GM06990 (cell line): ENCODE data around the gene ANKRD33B.

ENCODE experiments used
- DNase-seq: peaks from one replicate; pipeline ENCODE4 v3.0.0-alpha.2; 2011; ENCODE audit not compliant: insufficient read length; ENCODE audit errors: extremely low read depth
- H3K27me3 ChIP-seq: replicated peaks from 2 replicates; pipeline ENCODE4 v1.6.0; 2011; ENCODE audit warnings: low read length; ENCODE audit not compliant: control insufficient read depth, insufficient read depth
- H3K36me3 ChIP-seq: 2 replicates; pipeline ENCODE4 v1.5.1; 2011; ENCODE audit warnings: low read length; ENCODE audit not compliant: control insufficient read depth, insufficient read depth
- H3K4me3 ChIP-seq: replicated peaks from 2 replicates; pipeline ENCODE4 v1.5.1; 2011; ENCODE audit warnings: low read depth, mild to moderate bottlenecking, control low read depth, low read length
- CTCF ChIP-seq: IDR thresholded peaks from 2 replicates; pipeline ENCODE4 v1.5.1; 2011; ENCODE audit warnings: low read length, control low read depth, mild to moderate bottlenecking, inconsistent platforms; ENCODE audit not compliant: insufficient read depth, poor library complexity, severe bottlenecking

Gene ANKRD33B

GRCh38 chr5:10521466-10522223, 42.2 kb upstream of the ANKRD33B start:
- Histone ChIP-seq H3K27me3 (no peaks in the 10 kb centered on the region), H3K36me3 (no peaks in the 10 kb centered on the region), H3K4me3 (no peak overlapping the region)
- peak; percentile 50 for TF ChIP-seq CTCF
- no peak for DNase-seq

GRCh38 chr5:10522224-10522611, 41.7 kb upstream of the ANKRD33B start:
- Histone ChIP-seq H3K36me3 (no peaks in the 10 kb centered on the region), H3K27me3 (no peaks in the 10 kb centered on the region), H3K4me3 (no peak overlapping the region)
- no peak for DNase-seq
- TF ChIP-seq CTCF = no peak

GRCh38 chr5:10524376-10525123, 39.3 kb upstream of the ANKRD33B start:
- DNase-seq = no peak
- no peak for TF ChIP-seq CTCF
- Histone ChIP-seq H3K4me3 (no peak overlapping the region), H3K27me3 (no peaks in the 10 kb centered on the region), H3K36me3 (no peaks in the 10 kb centered on the region)

GRCh38 chr5:10525124-10525495, 38.8 kb upstream of the ANKRD33B start:
- Histone ChIP-seq H3K36me3 (no peaks in the 10 kb centered on the region), H3K27me3 (no peaks in the 10 kb centered on the region), H3K4me3 (no peak overlapping the region)
- no peak for TF ChIP-seq CTCF
- no peak for DNase-seq

GRCh38 chr5:10527281-10527950, 36.5 kb upstream of the ANKRD33B start:
- TF ChIP-seq CTCF = no peak
- H3K27me3 ChIP-seq = no peaks in the 10 kb centered on the region
- DNase-seq = no peak
- no peak overlapping the region for H3K4me3 ChIP-seq
- H3K36me3 ChIP-seq = no peaks in the 10 kb centered on the region
